NCI-H510A treated with DMSO at 0.1 percent for 48 hours (cell line): Measurements from ENCODE around the gene TNFSF13B.

Source experiments
- DNase-seq: peaks from one replicate; lab custom pipeline; 2025; lab: John Stamatoyannopoulos, UW

The TNFSF13B gene

DNA sequence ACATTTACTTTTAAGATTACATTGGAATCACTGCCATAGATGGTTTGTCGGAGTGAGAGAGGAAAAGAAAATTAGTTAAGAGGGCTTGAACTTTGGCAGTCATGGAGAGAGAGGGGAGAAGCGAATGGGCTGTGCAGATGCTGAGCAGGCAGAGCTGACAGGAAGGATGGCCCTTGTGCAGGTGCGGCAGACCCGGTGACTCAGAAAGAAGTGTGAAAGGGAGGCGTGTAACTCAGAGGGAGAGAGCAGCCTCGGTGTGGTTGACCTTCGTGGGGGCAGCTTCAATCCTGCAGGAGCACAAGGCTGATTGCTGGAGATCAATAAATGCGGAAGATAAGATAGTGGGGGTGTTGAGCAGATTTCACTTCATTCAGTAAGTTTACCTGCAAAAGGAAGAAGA is 76.9 kb downstream of the TNFSF13B start:
- DNase-seq: peak; percentile 11

DNA sequence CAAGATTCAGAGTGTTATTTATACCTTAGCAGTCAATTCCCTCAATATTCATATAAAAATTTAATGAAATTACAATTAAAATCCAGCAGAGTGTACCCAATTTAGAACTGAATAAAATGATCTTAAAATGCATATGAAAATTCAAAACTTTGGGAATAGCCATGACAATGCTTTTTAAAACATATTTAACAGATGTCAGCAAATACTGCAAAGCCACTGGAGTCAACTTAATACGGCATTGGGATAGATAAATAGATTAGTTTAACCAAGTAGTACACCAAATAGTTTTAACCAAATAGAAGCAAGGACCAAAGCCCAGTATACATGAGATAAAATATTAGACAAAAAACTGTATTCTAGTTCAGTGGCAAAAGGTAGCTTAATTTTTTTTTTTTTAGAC is 79.8 kb downstream of the TNFSF13B start:
- no peak for DNase-seq

DNA sequence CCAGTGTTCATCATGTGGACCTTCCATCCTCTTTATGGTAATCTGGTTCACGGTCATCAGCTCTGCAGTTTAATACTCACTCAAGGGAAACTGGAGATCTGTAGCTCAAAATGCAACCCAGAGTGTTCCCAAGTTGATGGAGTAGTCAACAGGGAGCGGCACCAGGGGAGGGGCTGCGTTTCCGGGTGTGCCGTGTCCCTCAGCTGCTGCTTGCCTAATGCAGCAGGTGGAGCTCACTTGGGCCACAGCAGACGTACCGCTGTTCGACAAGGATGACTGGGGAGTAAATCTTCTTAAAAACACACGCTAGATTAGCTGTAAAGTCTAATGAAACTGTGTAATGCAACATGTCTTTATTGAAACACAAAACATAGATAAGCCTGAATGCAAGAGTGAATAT is 81.1 kb downstream of the TNFSF13B start:
- no peak for DNase-seq

DNA sequence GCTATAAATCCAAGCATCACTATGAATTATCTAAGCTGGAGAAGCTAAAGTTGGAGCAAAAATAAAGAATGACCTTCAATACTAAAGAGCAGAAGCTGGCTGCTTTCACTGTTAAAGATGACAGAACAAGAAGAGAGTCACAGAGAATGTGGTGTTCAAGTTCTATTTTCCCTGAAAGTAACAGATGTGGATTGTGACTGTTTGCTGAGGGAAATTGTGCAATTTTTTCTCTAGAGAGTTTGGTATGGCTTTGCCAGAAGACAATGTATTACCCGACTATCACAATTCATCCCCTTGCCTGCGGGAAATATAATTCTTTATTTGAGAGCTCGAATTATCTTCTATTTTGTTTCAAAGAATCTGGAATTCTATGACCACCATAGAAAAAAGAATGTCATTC is 83.1 kb downstream of the TNFSF13B start:
- DNase-seq: no peak

DNA sequence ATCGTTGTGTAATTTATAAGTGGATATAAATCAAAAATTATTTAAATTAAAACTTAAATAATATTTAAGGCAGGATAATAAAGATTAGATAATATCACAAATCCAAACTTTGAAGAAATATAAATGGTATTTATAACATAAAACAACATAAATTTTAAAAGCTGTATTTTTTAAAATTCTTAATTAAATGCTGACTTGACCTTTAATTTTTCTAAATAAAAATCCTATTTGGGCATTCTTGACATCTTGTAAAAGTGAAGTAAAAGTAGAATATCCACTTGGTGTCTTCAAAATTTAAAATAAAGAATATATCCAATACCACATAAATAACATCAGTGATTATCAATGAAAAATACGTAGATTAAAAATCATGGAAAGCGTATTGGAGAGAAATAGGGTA is 87.7 kb downstream of the TNFSF13B start:
- no peak for DNase-seq
